Heart left ventricle (tissue), 13 donors: ENCODE data around the gene HDGFL2.

Source experiments
- CTCF ChIP-seq, 12 donors: fragments of 200-600 bp; sonication (generic) in 4 of 12; IDR thresholded peaks; one replicate each; pipeline versions ENCODE4 v1.5.0 to v1.8.0; 2018 to 2022; ENCODE audit warnings: antibody characterized with exemption in 12 of 12, mild to moderate bottlenecking in 5 of 12
- POLR2A ChIP-seq, 2 donors: fragments of 450-650 bp; IDR thresholded peaks; one replicate each; pipeline ENCODE4 v1.6.1; 2017; ENCODE audit warnings: antibody characterized with exemption in 2 of 2, mild to moderate bottlenecking in 2 of 2, moderate library complexity in 2 of 2
- donor health status: ischemic (EF 13 %, LVEDD 7.1; RV severe dilation, severe dysfunction).
- donor health status: DM: no; HTN: yes; CAD: no.
- donor health status: DM: no; HTN: no; CAD: no.
- donor health status: ischemic (EF 25% LVEDD 6.9; RV normal size, moderate dysfunction).
- donor health status: ischemic (EF 25% LVEDD 5.7; RV mildly dilated, moderate dysfunction).
- donor health status: ischemic (EF 35%, LVEDD 5.7; RV mildly dilated, moderate dysfunction).
- donor health status: nonischemic (EF 11% LVEDD 7.7; RV severe dilation, severe dysfunction).
- donor health status: DM: yes; HTN: yes; CAD: no.
- donor health status: PGD.
- donor health status: ischemic (EF 29% LVEDD 5.4; RV normal size, mild dysfunction).
- donor health status: nonischemic (EF 23%, LVEDD 6.1; RV moderate dilation, normal function).

DNA sequence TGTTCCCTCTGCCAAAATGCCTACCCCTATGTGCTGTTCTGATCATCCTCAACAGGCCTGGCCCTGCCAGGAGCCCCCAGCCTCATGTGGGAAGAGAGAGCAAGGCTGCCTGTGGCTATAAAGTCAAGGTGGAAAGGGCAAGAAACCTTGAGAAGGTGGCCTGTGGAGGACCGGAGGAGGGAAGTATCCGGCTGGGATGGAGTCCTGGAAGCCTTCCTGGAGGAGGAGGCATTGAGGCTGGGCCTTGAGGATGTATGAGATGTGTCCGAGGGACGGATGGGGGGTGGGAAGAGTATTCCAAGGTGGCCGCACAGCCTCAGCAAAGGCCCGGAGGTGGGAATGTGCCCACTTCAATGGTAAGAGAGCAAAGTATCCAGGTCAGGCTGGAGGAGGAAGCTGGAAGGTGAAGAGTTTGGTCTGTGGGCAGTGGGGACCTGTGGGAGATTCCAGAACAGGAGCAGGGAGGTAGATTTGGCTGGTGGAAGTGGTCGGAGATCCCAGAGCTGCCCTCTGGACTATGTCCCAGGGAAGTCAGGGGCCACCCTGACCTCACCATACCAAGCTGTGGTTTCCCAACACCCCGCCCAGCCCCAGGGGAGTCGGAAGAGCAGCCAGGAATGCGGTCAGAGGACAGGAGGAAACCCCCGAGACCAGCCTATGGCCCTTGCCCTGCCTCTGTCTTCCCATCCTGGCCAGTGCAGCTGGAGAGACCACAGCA, 49.2 kb downstream of the HDGFL2 start:
- TF ChIP-seq CTCF (IDR thresholded peaks at IDR 0.05) (no peak), POLR2A (IDR thresholded peaks at IDR 0.05) (no peak)
